COR-L47 (cell line): ENCODE results near the gene SIRT5.

Source experiments
- DNase-seq: peaks from one replicate; lab custom pipeline; 2025; lab: John Stamatoyannopoulos, UW

Gene SIRT5

GRCh38 chr6:13635948-13636658, 61.7 kb downstream of the SIRT5 start:
- DNase-seq: no peak

DNA sequence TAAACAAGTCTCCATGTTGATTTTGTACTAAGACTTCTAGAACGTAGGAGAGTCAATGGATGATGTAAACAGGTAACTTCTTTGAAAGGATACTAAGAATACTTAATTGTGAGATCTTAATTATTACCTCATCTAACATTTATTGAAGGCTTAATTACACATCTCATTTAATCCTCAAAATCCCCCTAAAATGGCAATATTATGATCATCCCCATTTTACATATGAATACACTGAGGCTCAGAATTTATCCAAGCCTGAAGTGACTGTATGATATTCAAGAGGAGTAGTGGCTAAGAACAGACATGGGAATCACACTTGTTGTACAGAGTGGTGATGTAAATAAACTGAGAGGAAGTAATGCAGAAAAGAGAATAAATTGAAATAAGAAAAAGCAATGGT, 63.6 kb downstream of the SIRT5 start:
- DNase-seq: no peak

- DNase-seq: no peak
Measured at GRCh38 chr6:13638626-13639025, 64.2 kb downstream of the SIRT5 start.

DNA sequence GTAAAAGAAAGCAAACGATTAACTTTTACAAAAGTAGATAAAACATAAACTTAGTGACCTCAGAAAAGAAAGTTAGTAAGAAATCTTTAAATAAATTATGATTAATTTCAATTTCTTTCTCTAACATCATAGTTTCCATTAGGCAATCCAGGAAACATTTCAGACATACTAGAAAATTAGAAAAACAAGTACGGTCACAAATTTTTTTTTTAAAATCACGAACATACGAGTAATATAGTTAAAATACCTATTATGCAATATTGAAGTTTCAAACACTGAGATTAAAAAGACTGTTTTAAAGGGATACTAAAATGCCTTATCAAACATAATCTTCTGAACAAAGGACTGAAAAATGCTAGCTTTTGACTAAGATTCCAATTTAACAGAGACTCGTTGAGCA, 66.9 kb downstream of the SIRT5 start:
- DNase-seq: no peak

DNA sequence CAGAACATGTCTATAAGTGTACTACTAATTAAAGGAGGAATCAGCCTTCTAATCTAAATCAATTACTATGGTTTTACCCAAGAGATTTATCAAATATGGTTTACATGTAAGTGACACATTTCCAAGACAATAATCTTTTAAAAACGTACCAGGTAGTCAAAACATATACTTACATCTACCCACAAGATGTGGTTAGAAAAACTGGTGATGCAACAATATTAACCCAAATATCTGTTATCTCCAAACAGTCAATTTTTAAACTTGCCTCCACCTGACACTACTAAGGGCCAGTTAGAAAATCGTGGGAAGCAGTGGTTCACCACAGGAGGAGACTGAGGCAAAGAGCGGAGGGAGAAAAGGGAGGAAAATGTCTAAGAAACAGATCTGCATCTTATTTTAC, 68.7 kb downstream of the SIRT5 start:
- DNase-seq: no peak

DNA sequence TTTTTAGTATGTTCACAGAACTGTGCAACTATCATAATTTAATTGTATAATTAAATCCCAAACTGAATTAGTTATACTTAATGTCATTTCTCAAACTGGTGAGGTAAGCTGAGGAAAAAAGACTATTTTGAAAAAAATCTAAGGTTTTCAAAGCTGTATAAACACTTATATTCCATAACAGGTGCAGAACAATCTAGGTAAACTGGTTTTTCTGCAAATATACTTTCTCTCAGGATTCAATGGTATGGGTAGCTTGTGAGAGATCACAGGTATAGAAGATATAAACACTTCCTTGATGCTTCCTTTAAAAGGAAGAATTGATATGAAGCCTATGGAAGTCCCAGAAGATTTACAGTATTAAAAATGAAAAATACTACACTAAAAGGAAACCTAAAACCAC, 74.4 kb downstream of the SIRT5 start:
- no peak for DNase-seq

GRCh38 chr6:13649393-13649792, 75.0 kb downstream of the SIRT5 start:
- no peak for DNase-seq

DNA sequence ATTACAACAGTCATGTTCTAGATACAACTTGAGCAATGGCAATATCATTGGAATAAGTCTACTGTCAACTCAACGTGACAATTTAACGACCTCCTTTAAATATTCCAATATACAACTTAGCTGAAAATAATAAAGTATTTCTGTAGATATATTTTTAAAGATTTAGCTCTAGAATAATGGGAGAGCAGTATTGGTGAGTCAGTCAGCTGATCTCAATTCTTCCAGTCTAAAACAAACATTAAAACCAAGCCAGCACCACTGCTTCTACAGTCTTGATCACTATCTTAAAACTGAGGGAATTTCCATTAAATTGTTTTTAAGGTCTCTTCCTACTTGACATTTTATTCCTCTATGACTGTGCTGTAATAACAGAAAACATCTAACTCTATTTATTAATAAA, 78.9 kb downstream of the SIRT5 start:
- DNase-seq: no peak

- DNase-seq: no peak
Measured at GRCh38 chr6:13654496-13654895, 80.1 kb downstream of the SIRT5 start.

DNA sequence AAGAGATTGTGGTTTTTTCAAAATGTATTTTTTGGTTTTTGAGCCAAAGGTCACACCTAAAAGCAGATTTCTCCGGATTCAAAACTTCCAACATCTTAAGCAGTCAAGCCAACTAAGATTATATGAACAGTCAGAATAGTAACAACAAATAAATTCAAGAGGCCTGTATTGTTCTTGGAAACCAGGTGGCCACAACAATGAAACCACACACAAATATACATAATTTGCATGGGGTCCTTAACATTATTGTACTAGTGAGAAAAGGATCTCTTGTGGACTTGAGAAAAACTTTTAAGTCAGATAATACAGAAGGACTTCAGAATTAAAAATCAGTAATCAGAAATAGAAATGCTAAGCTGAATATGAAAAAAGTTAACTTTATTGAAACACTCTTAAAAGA, 81.3 kb downstream of the SIRT5 start:
- no peak for DNase-seq

DNA sequence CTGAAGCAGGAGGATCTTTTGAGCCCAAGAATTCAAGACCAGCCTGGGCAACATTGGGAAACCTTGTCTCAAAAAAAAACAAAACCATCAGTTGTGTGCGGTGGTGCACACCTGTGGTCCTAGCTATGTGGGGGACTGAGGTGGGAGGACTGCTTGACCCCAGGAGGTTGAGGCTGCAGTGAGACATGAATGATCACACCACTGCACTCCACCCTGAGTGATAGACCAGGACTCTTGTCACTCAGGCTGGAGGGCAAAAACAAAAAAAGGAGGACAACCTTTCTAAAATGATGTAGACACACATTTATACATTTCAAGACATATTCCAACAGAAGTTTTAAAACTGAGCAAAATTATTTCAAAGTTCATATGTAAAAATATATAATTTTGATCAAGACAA, 85.9 kb downstream of the SIRT5 start:
- no peak for DNase-seq

DNA sequence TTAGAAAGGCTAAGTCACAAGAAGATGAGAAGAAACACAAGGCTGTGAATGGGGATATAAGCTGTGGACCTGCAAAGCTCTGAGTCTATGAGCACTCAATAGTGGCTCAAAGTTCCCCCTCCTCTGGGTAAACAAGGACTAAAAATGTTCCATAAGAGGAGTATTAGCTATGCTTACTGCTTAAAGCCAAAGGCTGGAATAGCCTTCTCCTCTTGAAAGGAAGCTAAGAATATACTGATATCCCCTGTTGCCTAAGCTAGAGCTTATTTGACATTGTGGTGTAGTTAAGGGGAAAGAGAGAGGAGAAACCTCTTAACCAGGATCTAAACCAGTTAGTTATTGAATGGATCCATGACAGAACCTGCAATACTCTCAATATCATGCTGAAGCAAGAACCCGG, 86.5 kb downstream of the SIRT5 start:
- no peak for DNase-seq

DNA sequence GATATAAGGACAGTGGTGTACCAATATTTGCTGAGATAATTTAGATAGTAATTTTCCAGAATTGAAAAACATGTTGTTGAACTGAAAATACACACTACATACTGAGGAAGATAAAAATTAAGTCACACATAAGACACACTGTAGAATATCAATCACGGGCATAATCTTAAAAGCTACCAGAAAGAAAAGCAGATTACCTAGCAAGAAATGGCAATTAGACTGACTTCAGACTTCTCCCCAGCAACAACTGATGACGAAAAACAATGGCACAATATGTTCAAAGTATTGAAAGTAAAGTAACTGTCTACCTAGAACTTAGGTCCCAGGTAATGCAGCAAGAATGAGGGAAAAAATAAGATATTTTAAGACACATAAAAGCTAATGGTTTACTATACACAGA, 87.2 kb downstream of the SIRT5 start:
- DNase-seq: no peak

- no peak for DNase-seq
Measured at GRCh38 chr6:13662651-13663334, 88.4 kb downstream of the SIRT5 start.

GRCh38 chr6:13663986-13664385, 89.6 kb downstream of the SIRT5 start:
- DNase-seq: no peak
